ENCODE data around the gene MRPL3. TPM values are rescaled to one million over a fixed set of nuclear protein-coding genes. Genes with fewer than 3 reads are reported as not detected.

MRPL3 gene
- total and polyA plus RNA-seq, 2 donors (not counting 3 experiments of a cell fraction or from before 2014, with no cell fraction given), result 49.6 to 68.2 TPM

DNA sequence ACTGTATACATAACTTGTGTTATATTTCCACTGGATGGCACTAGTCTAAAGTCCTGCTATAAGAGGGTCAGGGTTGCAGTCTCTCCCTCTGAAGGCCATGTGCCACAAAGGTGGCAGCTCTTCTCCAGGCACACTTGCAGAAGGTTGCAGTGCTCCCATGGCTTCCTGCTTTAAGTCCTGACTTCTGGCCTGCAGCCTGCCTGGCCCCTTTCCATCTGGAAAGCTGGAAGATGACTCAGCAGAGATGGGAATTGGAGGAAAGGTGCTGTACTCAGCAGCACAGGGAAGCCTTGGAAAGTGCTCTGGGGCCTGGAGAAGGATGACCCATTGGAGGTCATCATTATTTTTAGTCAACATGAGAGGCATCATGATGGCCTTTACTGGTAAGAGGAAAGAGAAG lies 40.9 kb upstream of the MRPL3 start:
- peak; percentile 67 for FAIRE-seq
- POLR2A ChIA-PET, result no interaction called here
- CTCF ChIA-PET, result interaction anchor here (1.0 to 1.7 kb wide), 6 partner anchors 13 to 511 kb away, joined by 3 to 5 read pairs (median 3); no protein-coding TSS in a partner anchor
- no peaks in the 10 kb centered on the region for H3K9me3 ChIP-seq (replicated peaks; ENCODE audit: control insufficient read depth, insufficient read depth, low read length)
- H3K79me2 ChIP-seq (ENCODE audit: control insufficient read depth, insufficient read depth, low read length), result no peaks in the 10 kb centered on the region
- no peaks in the 10 kb centered on the region for H3K36me3 ChIP-seq (ENCODE audit: control insufficient read depth in 2 of 2, extremely low read depth in 1 of 2, insufficient read depth in 2 of 2, low read length in 2 of 2)
- TF ChIP-seq MYC (IDR thresholded peaks at IDR 0.05; ENCODE audit: low read depth, low read length) (no peak), POLR2AphosphoS5 (IDR thresholded peaks at IDR 0.05; ENCODE audit: insufficient read depth, low read depth, low read length) (no peak), FOS (IDR thresholded peaks at IDR 0.05; ENCODE audit: borderline replicate concordance, insufficient read depth, low read length) (peak; percentile 20)
- TF ChIP-seq, protein P1, sequence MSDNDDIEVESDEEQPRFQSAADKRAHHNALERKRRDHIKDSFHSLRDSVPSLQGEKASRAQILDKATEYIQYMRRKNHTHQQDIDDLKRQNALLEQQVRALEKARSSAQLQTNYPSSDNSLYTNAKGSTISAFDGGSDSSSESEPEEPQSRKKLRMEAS (IDR thresholded peaks at IDR 0.05; ENCODE audit: insufficient read depth, insufficient read length), result no peak
- no peak overlapping the region for H3K9ac ChIP-seq (replicated peaks; ENCODE audit: extremely low read depth, insufficient read depth, low read length)
- DNase-seq (ENCODE audit: low read depth, low spot score), result peak; percentile 82
- H4K20me1 ChIP-seq (replicated peaks; ENCODE audit: control insufficient read depth, extremely low read depth, insufficient read depth, low read length), result no peaks in the 10 kb centered on the region
- H2AFZ ChIP-seq (ENCODE audit: low read depth, low read length), result no peak overlapping the region
- H3K4me2 ChIP-seq (ENCODE audit: insufficient read depth, low read length), result no peak overlapping the region
- peaks cover 5% of the 10 kb centered on the region for H3K4me1 ChIP-seq (ENCODE audit: control insufficient read depth, extremely low read depth, insufficient read depth, low read length)
- dilution Hi-C loops (cut with MboI; ENCODE audit: extremely low pct_ligation_motif_present, low sequenced_read_pairs) (no loop called here), intact Hi-C loops (cut with micrococcal nuclease) (no loop called here)
- BruUV-seq (replicated peaks), result no TSS peak
- H3K27me3 ChIP-seq (ENCODE audit: control insufficient read depth in 2 of 2, insufficient read depth in 2 of 2, low read length in 2 of 2), result peaks cover 0 to 3% of the 10 kb centered on the region in 2 experiments
- no peak overlapping the region for H3K4me3 ChIP-seq (replicated peaks in 1 of 3; ENCODE audit: insufficient read depth in 1 of 3, low read depth in 1 of 3, low read length in 3 of 3)
- H3K27ac ChIP-seq (ENCODE audit: insufficient read depth, low read depth, low read length), result no peak overlapping the region
- H3K9me1 ChIP-seq (replicated peaks; ENCODE audit: control insufficient read depth, extremely low read depth, insufficient read depth, low read length), result no peaks in the 10 kb centered on the region

DNA sequence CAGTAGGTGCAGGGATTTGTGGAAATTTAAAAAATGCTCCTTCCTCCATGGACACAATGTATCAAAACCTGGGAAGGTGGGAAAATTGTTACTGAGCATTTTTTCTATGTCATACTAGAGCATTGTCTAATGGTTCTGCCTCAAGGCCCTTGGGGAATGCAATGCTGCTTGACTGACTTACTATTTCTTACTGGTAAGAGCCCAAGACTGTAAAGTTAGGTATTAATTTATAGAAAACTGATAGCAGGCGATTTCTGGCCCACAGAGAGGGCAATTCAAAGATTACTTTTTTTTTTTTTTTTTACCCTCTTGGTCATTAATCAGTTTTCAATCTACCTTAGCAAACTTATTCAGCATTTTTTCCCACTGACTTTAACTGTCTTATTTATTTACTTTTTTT lies 38.5 kb upstream of the MRPL3 start:
- H4K20me1 ChIP-seq (replicated peaks; ENCODE audit: control insufficient read depth, extremely low read depth, insufficient read depth, low read length), result no peaks in the 10 kb centered on the region
- POLR2A ChIA-PET, result no interaction called here
- dilution Hi-C loops (cut with MboI; ENCODE audit: extremely low pct_ligation_motif_present, low sequenced_read_pairs) (no loop called here), intact Hi-C loops (cut with micrococcal nuclease) (no loop called here)
- DNase-seq (ENCODE audit: low read depth, low spot score) (no peak), FAIRE-seq (no peak)
- no peak overlapping the region for H3K27ac ChIP-seq (ENCODE audit: insufficient read depth, low read depth, low read length)
- H3K9me1 ChIP-seq (replicated peaks; ENCODE audit: control insufficient read depth, extremely low read depth, insufficient read depth, low read length), result no peaks in the 10 kb centered on the region
- H2AFZ ChIP-seq (ENCODE audit: low read depth, low read length), result no peak overlapping the region
- peaks cover 5% of the 10 kb centered on the region for H3K4me1 ChIP-seq (ENCODE audit: control insufficient read depth, extremely low read depth, insufficient read depth, low read length)
- TF ChIP-seq EZH2 (IDR thresholded peaks at IDR 0.05; ENCODE audit: borderline replicate concordance, low read depth, low read length, severe bottlenecking) (no peak), GATA2 (IDR thresholded peaks at IDR 0.05; ENCODE audit: insufficient read depth, insufficient read length, low read depth, low read length) (no peak)
- TF ChIP-seq, protein P2, sequence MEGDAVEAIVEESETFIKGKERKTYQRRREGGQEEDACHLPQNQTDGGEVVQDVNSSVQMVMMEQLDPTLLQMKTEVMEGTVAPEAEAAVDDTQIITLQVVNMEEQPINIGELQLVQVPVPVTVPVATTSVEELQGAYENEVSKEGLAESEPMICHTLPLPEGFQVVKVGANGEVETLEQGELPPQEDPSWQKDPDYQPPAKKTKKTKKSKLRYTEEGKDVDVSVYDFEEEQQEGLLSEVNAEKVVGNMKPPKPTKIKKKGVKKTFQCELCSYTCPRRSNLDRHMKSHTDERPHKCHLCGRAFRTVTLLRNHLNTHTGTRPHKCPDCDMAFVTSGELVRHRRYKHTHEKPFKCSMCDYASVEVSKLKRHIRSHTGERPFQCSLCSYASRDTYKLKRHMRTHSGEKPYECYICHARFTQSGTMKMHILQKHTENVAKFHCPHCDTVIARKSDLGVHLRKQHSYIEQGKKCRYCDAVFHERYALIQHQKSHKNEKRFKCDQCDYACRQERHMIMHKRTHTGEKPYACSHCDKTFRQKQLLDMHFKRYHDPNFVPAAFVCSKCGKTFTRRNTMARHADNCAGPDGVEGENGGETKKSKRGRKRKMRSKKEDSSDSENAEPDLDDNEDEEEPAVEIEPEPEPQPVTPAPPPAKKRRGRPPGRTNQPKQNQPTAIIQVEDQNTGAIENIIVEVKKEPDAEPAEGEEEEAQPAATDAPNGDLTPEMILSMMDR (IDR thresholded peaks at IDR 0.05; ENCODE audit: extremely low read depth in 1 of 2, insufficient read depth in 1 of 2, low read depth in 1 of 2, low read length in 2 of 2), result no peak
- H3K9ac ChIP-seq (replicated peaks; ENCODE audit: extremely low read depth, insufficient read depth, low read length), result no peak overlapping the region
- no TSS peak for BruUV-seq (replicated peaks)
- H3K4me3 ChIP-seq (replicated peaks in 1 of 3; ENCODE audit: insufficient read depth in 1 of 3, low read depth in 1 of 3, low read length in 3 of 3), result no peak overlapping the region
- H3K4me2 ChIP-seq (ENCODE audit: insufficient read depth, low read length), result no peak overlapping the region
- no peaks in the 10 kb centered on the region for H3K9me3 ChIP-seq (replicated peaks; ENCODE audit: control insufficient read depth, insufficient read depth, low read length)
- H3K27me3 ChIP-seq (ENCODE audit: control insufficient read depth in 2 of 2, insufficient read depth in 2 of 2, low read length in 2 of 2), result peaks cover 0 to 2% of the 10 kb centered on the region in 2 experiments
- CTCF ChIA-PET, result no interaction called here
- no peaks in the 10 kb centered on the region for H3K79me2 ChIP-seq (ENCODE audit: control insufficient read depth, insufficient read depth, low read length)
- H3K36me3 ChIP-seq (ENCODE audit: control insufficient read depth in 2 of 2, extremely low read depth in 1 of 2, insufficient read depth in 2 of 2, low read length in 2 of 2), result no peaks in the 10 kb centered on the region
